ENCODE measurements around the gene VAPB.
"Not testable (repeated sequence)": the region's sequence is repeated elsewhere in the genome, so short reads cannot be mapped to it uniquely, and the experiment has no call there.

The VAPB gene

GRCh38 chr20:58362970-58363369 lies 26.1 kb upstream of the VAPB start:
- DNase-seq (ENCODE audit: extremely low spot score): no peak
- TF ChIP-seq CTCF (IDR thresholded peaks at IDR 0.05; ENCODE audit: control extremely low read depth, extremely low read depth, low read depth, missing control alignments): no peak
- ChIA-PET POLR2A (no interaction called here), CTCF (interaction anchor here (1.0 to 1.4 kb wide), 3 partner anchors 16 to 21 kb away, joined by 3 to 5 read pairs (median 3); no protein-coding TSS in a partner anchor)

DNA sequence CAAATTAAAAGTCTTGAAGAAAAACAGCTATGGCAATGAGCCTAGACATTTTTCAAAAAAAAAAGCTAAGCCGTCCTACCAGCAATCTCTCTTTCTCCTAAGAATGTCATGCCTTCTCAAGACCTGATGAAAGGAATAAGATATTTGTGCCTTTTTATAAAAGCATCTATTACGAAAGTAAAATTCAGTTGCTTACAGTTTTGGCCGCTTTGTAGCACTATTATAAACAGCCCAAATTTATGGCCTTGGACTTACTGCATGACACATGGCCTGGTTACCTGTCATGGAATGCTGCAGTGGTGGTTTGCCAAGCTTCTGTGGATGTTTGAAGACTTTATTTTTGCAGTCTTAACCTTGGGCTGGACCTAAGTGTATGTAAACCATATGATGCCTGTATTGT lies 22.2 kb upstream of the VAPB start:
- no peak for TF ChIP-seq CTCF (IDR thresholded peaks at IDR 0.05; ENCODE audit: control extremely low read depth, extremely low read depth, low read depth, missing control alignments)
- ChIA-PET POLR2A (no interaction called here), CTCF (interaction anchor here (1.4 to 2.8 kb wide), 2 partner anchors 14 to 16 kb away, joined by 3 to 7 read pairs; no protein-coding TSS in a partner anchor)
- no peak for DNase-seq (ENCODE audit: extremely low spot score)

GRCh38 chr20:58372806-58373205 lies 16.2 kb upstream of the VAPB start:
- TF ChIP-seq CTCF (IDR thresholded peaks at IDR 0.05; ENCODE audit: control extremely low read depth, extremely low read depth, low read depth, missing control alignments): no peak
- no peak for DNase-seq (ENCODE audit: extremely low spot score)
- ChIA-PET POLR2A (no interaction called here), CTCF (interaction anchor here (1.4 to 1.5 kb wide), 3 partner anchors 10 to 75 kb away, joined by 3 to 6 read pairs (median 5); no protein-coding TSS in a partner anchor)

GRCh38 chr20:58373296-58373695 lies 15.7 kb upstream of the VAPB start:
- DNase-seq (ENCODE audit: extremely low spot score); POLR2A ChIA-PET: not testable (repeated sequence)
- CTCF ChIA-PET: interaction anchor here (1.4 to 1.5 kb wide), 2 partner anchors 9 to 31 kb away, joined by 3 to 6 read pairs; no protein-coding TSS in a partner anchor

GRCh38 chr20:58374027-58374850 lies 14.8 kb upstream of the VAPB start:
- DNase-seq (ENCODE audit: extremely low spot score): no peak
- ChIA-PET POLR2A (no interaction called here), CTCF (interaction anchor here (0.8 to 1.5 kb wide), 2 partner anchors 19 to 32 kb away, joined by 3 to 6 read pairs; no protein-coding TSS in a partner anchor)
- no peak for TF ChIP-seq CTCF (IDR thresholded peaks at IDR 0.05; ENCODE audit: control extremely low read depth, extremely low read depth, low read depth, missing control alignments)

GRCh38 chr20:58374906-58375758 lies 13.9 kb upstream of the VAPB start:
- CTCF ChIA-PET: no interaction called here

More at GRCh38 chr20:58374906-58375758, 13.9 kb upstream of the VAPB start:
- no peak for DNase-seq (ENCODE audit: extremely low spot score)
- no peak for TF ChIP-seq CTCF (IDR thresholded peaks at IDR 0.05; ENCODE audit: control extremely low read depth, extremely low read depth, low read depth, missing control alignments)
- POLR2A ChIA-PET: no interaction called here
